RPMI8226 (cell line): ENCODE results near the gene NOS1AP.

ENCODE experiments used
- DNase-seq: peaks from one replicate; pipeline ENCODE4 v3.0.0-alpha.2; 2015

Gene NOS1AP

GRCh38 chr1:162270016-162270770 is 200.7 kb downstream of the NOS1AP start:
- no peak for DNase-seq

GRCh38 chr1:162271972-162272371 is 202.5 kb downstream of the NOS1AP start:
- DNase-seq, result no peak

- no peak for DNase-seq
These were observed 202.9 kb downstream of the NOS1AP start for GRCh38 chr1:162272419-162272818.

GRCh38 chr1:162275622-162276175 is 206.2 kb downstream of the NOS1AP start:
- DNase-seq, result no peak

- DNase-seq, result peak; percentile 20
These were observed 207.0 kb downstream of the NOS1AP start for GRCh38 chr1:162276493-162276892.

GRCh38 chr1:162279136-162279498 is 209.6 kb downstream of the NOS1AP start:
- DNase-seq, result no peak

GRCh38 chr1:162281426-162281825 is 211.9 kb downstream of the NOS1AP start:
- no peak for DNase-seq

GRCh38 chr1:162283657-162284056 is 214.2 kb downstream of the NOS1AP start:
- no peak for DNase-seq

GRCh38 chr1:162284206-162284955 is 214.9 kb downstream of the NOS1AP start:
- DNase-seq, result peak; percentile 13

- peak; percentile 93 for DNase-seq
These were observed 215.7 kb downstream of the NOS1AP start for GRCh38 chr1:162285149-162285561.

- DNase-seq, result no peak
These were observed 221.5 kb downstream of the NOS1AP start for GRCh38 chr1:162291000-162291399.

- no peak for DNase-seq
These were observed 222.9 kb downstream of the NOS1AP start for GRCh38 chr1:162292422-162292849.

GRCh38 chr1:162293073-162293692 is 223.7 kb downstream of the NOS1AP start:
- no peak for DNase-seq

GRCh38 chr1:162294015-162294414 is 224.5 kb downstream of the NOS1AP start:
- no peak for DNase-seq

- no peak for DNase-seq
These were observed 227.7 kb downstream of the NOS1AP start for GRCh38 chr1:162297208-162297607.

GRCh38 chr1:162298266-162298665 is 228.8 kb downstream of the NOS1AP start:
- no peak for DNase-seq

GRCh38 chr1:162299018-162299417 is 229.5 kb downstream of the NOS1AP start:
- no peak for DNase-seq

GRCh38 chr1:162300057-162300917 is 230.8 kb downstream of the NOS1AP start:
- DNase-seq, result no peak

- no peak for DNase-seq
These were observed 232.2 kb downstream of the NOS1AP start for GRCh38 chr1:162301696-162302095.

GRCh38 chr1:162302306-162303003 is 233.0 kb downstream of the NOS1AP start:
- DNase-seq, result no peak

- DNase-seq, result no peak
These were observed 233.5 kb downstream of the NOS1AP start for GRCh38 chr1:162303004-162303344.

- no peak for DNase-seq
These were observed 235.2 kb downstream of the NOS1AP start for GRCh38 chr1:162304736-162305135.
